HG03103 (cell line): ENCODE data around the gene PTPRE.

Experiments used
- ATAC-seq: cut with Tn5 transposase; IDR thresholded peaks from one replicate; pipeline ENCODE4 v1.9.1; 2021; ENCODE audit warnings: low read depth; ENCODE audit not compliant: unreplicated experiment

The PTPRE gene

GRCh38 chr10:127907411-127908105, 655 bp downstream of the PTPRE start:
- no peak for ATAC-seq

- ATAC-seq = no peak
Measured at GRCh38 chr10:127908106-127908958, 1.4 kb downstream of the PTPRE start.

GRCh38 chr10:127908959-127909267, 2.0 kb downstream of the PTPRE start:
- no peak for ATAC-seq

GRCh38 chr10:127909716-127910463, 3.0 kb downstream of the PTPRE start:
- ATAC-seq = no peak

GRCh38 chr10:127910464-127910770, 3.5 kb downstream of the PTPRE start:
- ATAC-seq = no peak

GRCh38 chr10:127911218-127911866, 4.4 kb downstream of the PTPRE start:
- no peak for ATAC-seq

- ATAC-seq = no peak
Measured at GRCh38 chr10:127911867-127912257, 5.0 kb downstream of the PTPRE start.

- no peak for ATAC-seq
Measured at GRCh38 chr10:127912607-127913367, 5.9 kb downstream of the PTPRE start.

- no peak for ATAC-seq
Measured at GRCh38 chr10:127913368-127913759, 6.5 kb downstream of the PTPRE start.

- ATAC-seq = no peak
Measured at GRCh38 chr10:127915324-127915723, 8.4 kb downstream of the PTPRE start.

- no peak for ATAC-seq
Measured at GRCh38 chr10:127916826-127917225, 9.9 kb downstream of the PTPRE start.

GRCh38 chr10:127918572-127918971, 11.7 kb downstream of the PTPRE start:
- ATAC-seq = no peak

- ATAC-seq = no peak
Measured at GRCh38 chr10:127919418-127920271, 12.7 kb downstream of the PTPRE start.

GRCh38 chr10:127920306-127921074, 13.6 kb downstream of the PTPRE start:
- no peak for ATAC-seq

- ATAC-seq = no peak
Measured at GRCh38 chr10:127921075-127921752, 14.3 kb downstream of the PTPRE start.

- no peak for ATAC-seq
Measured at GRCh38 chr10:127921753-127922145, 14.8 kb downstream of the PTPRE start.

- ATAC-seq = no peak
Measured at GRCh38 chr10:127922206-127922605, 15.3 kb downstream of the PTPRE start.

- no peak for ATAC-seq
Measured at GRCh38 chr10:127922675-127923366, 15.9 kb downstream of the PTPRE start.
